IMR-90 (cell line): ENCODE measurements around the gene TM4SF5.

Source experiments
- CEBPB ChIP-seq: IDR thresholded peaks from 2 replicates; pipeline ENCODE4 v1.6.1; 2012; ENCODE audit warnings: low read depth, low read length, improper control_type of control experiment
- MXI1 ChIP-seq: IDR thresholded peaks from 2 replicates; pipeline ENCODE4 v1.6.1; 2012; ENCODE audit warnings: low read depth, mild to moderate bottlenecking, low read length, moderate library complexity, borderline replicate concordance
- POLR2A ChIP-seq: IDR thresholded peaks from 2 replicates; pipeline ENCODE4 v1.6.1; 2012; ENCODE audit warnings: mild to moderate bottlenecking, low read depth, low read length
- SMC3 ChIP-seq: fragments of 150-350 bp; IDR thresholded peaks from 2 replicates; pipeline ENCODE4 v1.6.1; 2016; ENCODE audit warnings: low read depth, mild to moderate bottlenecking, antibody characterized with exemption, low read length, moderate library complexity
- TF ChIP-seq, protein P1 (sequence below): conservative IDR thresholded peaks from 2 replicates; pipeline ENCODE4 v1.5.1; 2012; ENCODE audit warnings: mild to moderate bottlenecking, low read depth, low read length, improper control_type of control experiment

- TF ChIP-seq, protein P1, sequence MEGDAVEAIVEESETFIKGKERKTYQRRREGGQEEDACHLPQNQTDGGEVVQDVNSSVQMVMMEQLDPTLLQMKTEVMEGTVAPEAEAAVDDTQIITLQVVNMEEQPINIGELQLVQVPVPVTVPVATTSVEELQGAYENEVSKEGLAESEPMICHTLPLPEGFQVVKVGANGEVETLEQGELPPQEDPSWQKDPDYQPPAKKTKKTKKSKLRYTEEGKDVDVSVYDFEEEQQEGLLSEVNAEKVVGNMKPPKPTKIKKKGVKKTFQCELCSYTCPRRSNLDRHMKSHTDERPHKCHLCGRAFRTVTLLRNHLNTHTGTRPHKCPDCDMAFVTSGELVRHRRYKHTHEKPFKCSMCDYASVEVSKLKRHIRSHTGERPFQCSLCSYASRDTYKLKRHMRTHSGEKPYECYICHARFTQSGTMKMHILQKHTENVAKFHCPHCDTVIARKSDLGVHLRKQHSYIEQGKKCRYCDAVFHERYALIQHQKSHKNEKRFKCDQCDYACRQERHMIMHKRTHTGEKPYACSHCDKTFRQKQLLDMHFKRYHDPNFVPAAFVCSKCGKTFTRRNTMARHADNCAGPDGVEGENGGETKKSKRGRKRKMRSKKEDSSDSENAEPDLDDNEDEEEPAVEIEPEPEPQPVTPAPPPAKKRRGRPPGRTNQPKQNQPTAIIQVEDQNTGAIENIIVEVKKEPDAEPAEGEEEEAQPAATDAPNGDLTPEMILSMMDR: no peak
- TF ChIP-seq POLR2A: no peak
- TF ChIP-seq SMC3: no peak
- no peak for TF ChIP-seq MXI1
- no peak for TF ChIP-seq CEBPB
Observed at GRCh38 chr17:4724650-4725049, 47.0 kb upstream of the TM4SF5 start.
